H1 (cell line): ENCODE measurements around the gene GNB3. TPM values are rescaled to one million over a fixed set of nuclear protein-coding genes. Genes with fewer than 3 reads are reported as not detected.

Experiments used
- CHD1 ChIP-seq: IDR thresholded peaks from 2 replicates; pipeline ENCODE4 v1.6.1; 2012; ENCODE audit warnings: low read depth, low read length, improper control_type of control experiment
- CHD7 ChIP-seq: fragments of 300-600 bp; sonication (generic); IDR thresholded peaks from 2 replicates; pipeline ENCODE4 v1.7.1; 2012; ENCODE audit warnings: low read length, moderate library complexity, mild to moderate bottlenecking, inconsistent platforms; ENCODE audit not compliant: insufficient replicate concordance
- CREB1 ChIP-seq: IDR thresholded peaks from 2 replicates; pipeline ENCODE4 v1.6.1; 2012; ENCODE audit warnings: inconsistent platforms
- HDAC2 ChIP-seq, 2 experiments: fragments of 300-600 bp in 1 of 2; sonication (generic) in 1 of 2; IDR thresholded peaks; 2 replicates each; pipeline ENCODE4 v1.6.1; 2011 to 2012; ENCODE audit warnings: low read depth in 2 of 2, low read length in 2 of 2, mild to moderate bottlenecking in 2 of 2, moderate library complexity in 2 of 2, borderline replicate concordance in 1 of 2, inconsistent platforms in 1 of 2
- POLR2AphosphoS5 ChIP-seq: IDR thresholded peaks from 2 replicates; pipeline ENCODE4 v1.6.1; 2011; ENCODE audit warnings: low read depth, low read length
- RAD21 ChIP-seq, 2 experiments: IDR thresholded peaks in 1 of 2; conservative IDR thresholded peaks in 1 of 2; 2 replicates each; pipeline ENCODE4 v1.6.1; 2011; ENCODE audit warnings: low read depth in 2 of 2, low read length in 2 of 2, improper control_type of control experiment in 1 of 2, inconsistent platforms in 1 of 2, mild to moderate bottlenecking in 1 of 2, moderate library complexity in 1 of 2
- TEAD4 ChIP-seq: IDR thresholded peaks from 2 replicates; pipeline ENCODE4 v1.6.1; 2012; ENCODE audit warnings: low read depth, low read length, inconsistent platforms, mixed read lengths
- USF2 ChIP-seq: IDR thresholded peaks from 2 replicates; pipeline ENCODE4 v1.6.1; 2011; ENCODE audit warnings: low read length, improper control_type of control experiment
- polyA plus RNA-seq, 7 experiments: library from polyadenylated mRNA; depleted of rRNA in 3 of 7; stranded (reverse) in 5 of 7; unstranded in 2 of 7; fragments of >200 nt in 5 of 7; fragments of 200-250 nt in 2 of 7; gene quantifications; 1 replicate in 5 of 7; 2 replicates in 1 of 7; 4 replicates in 1 of 7; pipeline versions ENCODE4 v1.2.1 to v1.2.3, GENCODE V29; 2011 to 2013; ENCODE audit warnings: missing spikeins in 2 of 7, mixed read lengths in 2 of 7
- total RNA-seq: library from RNA; stranded (reverse); fragmentation: NEBNext Ultra II Directional; extraction: Animal tissue kit (Norgen Biotek cat#: 25700); gene quantifications from 2 replicates; pipeline ENCODE4 v1.2.1, GENCODE V29; 2021

The GNB3 gene
- total and polyA plus RNA-seq, 2 of the 8 experiments (the other 6 are each of a cell fraction or from before 2014, with no cell fraction given) = 9.9 TPM

- TF ChIP-seq CHD7 (no peak), USF2 (no peak), POLR2AphosphoS5 (peak; percentile 68; the same call in 1 of the 2 replicates), HDAC2 (IDR thresholded peaks at IDR 0.05; ENCODE audit: borderline replicate concordance in 1 of 2, low read depth in 2 of 2, low read length in 2 of 2) (peak in 1 of 2 experiments; percentile 91; a peak in 1 of 4 replicates), RAD21 (IDR thresholded peaks at IDR 0.05 in 1 of 2, conservative IDR thresholded peaks at IDR 0.05 in 1 of 2; ENCODE audit: low read depth in 2 of 2, low read length in 2 of 2) (no peak), CHD1 (no peak), TEAD4 (peak; percentile 27; the same call in 1 of the 2 replicates), CREB1 (peak; percentile 85)
Observed at GRCh38 chr12:6851153-6851920, 10.6 kb downstream of the GNB3 start, which contains the start of gene CDCA3 (continued).
